Activated effector memory CD4-positive, alpha-beta T cell treated with anti-CD3 and anti-CD28 coated beads, Interleukin-2, amount 50 U/mL, for 16 hours (primary cell): ENCODE measurements around the gene WASHC4.
"Not testable (repeated sequence)": the region's sequence is repeated elsewhere in the genome, so short reads cannot be mapped to it uniquely, and the experiment has no call there.

Experiments
- DNase-seq: peaks from one replicate; pipeline ENCODE4 v3.0.0-alpha.2; 2020

WASHC4 gene

GRCh38 chr12:105095338-105095737, 12.2 kb upstream of the WASHC4 start:
- not testable (repeated sequence) for DNase-seq

GRCh38 chr12:105099356-105099755, 8.2 kb upstream of the WASHC4 start:
- DNase-seq, result no peak

GRCh38 chr12:105100207-105100985, 7.1 kb upstream of the WASHC4 start:
- no peak for DNase-seq

- DNase-seq, result no peak
Measured at GRCh38 chr12:105100998-105101397, 6.5 kb upstream of the WASHC4 start.

- DNase-seq, result no peak
Measured at GRCh38 chr12:105102673-105103072, 4.9 kb upstream of the WASHC4 start.

- DNase-seq, result no peak
Measured at GRCh38 chr12:105104762-105105161, 2.8 kb upstream of the WASHC4 start.

- DNase-seq, result no peak
Measured at GRCh38 chr12:105106621-105107020, 910 bp upstream of the WASHC4 start.

- DNase-seq, result no peak
Measured at GRCh38 chr12:105107171-105107493, 399 bp upstream of the WASHC4 start.

GRCh38 chr12:105109465-105110212, 2.1 kb downstream of the WASHC4 start:
- no peak for DNase-seq

GRCh38 chr12:105110851-105111250, 3.3 kb downstream of the WASHC4 start:
- DNase-seq, result no peak

- no peak for DNase-seq
Measured at GRCh38 chr12:105113094-105113493, 5.6 kb downstream of the WASHC4 start.

- no peak for DNase-seq
Measured at GRCh38 chr12:105116969-105117368, 9.4 kb downstream of the WASHC4 start.

- DNase-seq, result no peak
Measured at GRCh38 chr12:105120551-105120950, 13.0 kb downstream of the WASHC4 start.

GRCh38 chr12:105138248-105138647, 30.7 kb downstream of the WASHC4 start:
- no peak for DNase-seq

GRCh38 chr12:105141320-105141922, 33.9 kb downstream of the WASHC4 start:
- DNase-seq, result no peak

- DNase-seq, result no peak
Measured at GRCh38 chr12:105142259-105142658, 34.7 kb downstream of the WASHC4 start.

GRCh38 chr12:105156260-105156659, 48.7 kb downstream of the WASHC4 start:
- no peak for DNase-seq

GRCh38 chr12:105157606-105158005, 50.1 kb downstream of the WASHC4 start:
- no peak for DNase-seq

- DNase-seq, result no peak
Measured at GRCh38 chr12:105158876-105159275, 51.3 kb downstream of the WASHC4 start.

GRCh38 chr12:105162174-105162573, 54.6 kb downstream of the WASHC4 start:
- no peak for DNase-seq

GRCh38 chr12:105164068-105164467, 56.5 kb downstream of the WASHC4 start:
- no peak for DNase-seq

- no peak for DNase-seq
Measured at GRCh38 chr12:105166736-105167135, 59.2 kb downstream of the WASHC4 start.

- DNase-seq, result no peak
Measured at GRCh38 chr12:105167346-105167745, 59.8 kb downstream of the WASHC4 start.

- no peak for DNase-seq
Measured at GRCh38 chr12:105168006-105168405, 60.5 kb downstream of the WASHC4 start.
